AG04449 (cell line): ENCODE data around the gene LTBP2.
A peak's percentile ranks its signal among the peaks of the same experiment; 100 is the strongest.

Experiments used
- CTCF ChIA-PET: fragments of 350-600 bp; formaldehyde crosslinking; extraction: SDS; loops from one replicate; lab custom pipeline; 2021; ENCODE audit warnings: antibody characterized with exemption; lab: Yijun Ruan, JAX
- POLR2A ChIA-PET: fragments of 400-600, 350-600 bp; formaldehyde crosslinking; extraction: SDS; loops from one replicate; lab custom pipeline; 2020; ENCODE audit warnings: antibody characterized with exemption, inconsistent platforms; lab: Yijun Ruan, JAX
- DNase-seq: peaks from one replicate; pipeline ENCODE4 v3.0.0-alpha.2; 2010; ENCODE audit warnings: low read depth, low spot score
- H3K4me3 ChIP-seq: 2 replicates; pipeline ENCODE4 v1.5.1; 2011; ENCODE audit warnings: low read depth, mild to moderate bottlenecking, control low read depth, low read length
- TF ChIP-seq, protein P1 (sequence below): IDR thresholded peaks from one replicate; pipeline ENCODE4 v1.5.1; 2011; ENCODE audit warnings: mild to moderate bottlenecking, moderate library complexity, low read length, control low read depth, inconsistent platforms; ENCODE audit not compliant: insufficient read depth; ENCODE audit errors: missing control alignments

Gene LTBP2

DNA sequence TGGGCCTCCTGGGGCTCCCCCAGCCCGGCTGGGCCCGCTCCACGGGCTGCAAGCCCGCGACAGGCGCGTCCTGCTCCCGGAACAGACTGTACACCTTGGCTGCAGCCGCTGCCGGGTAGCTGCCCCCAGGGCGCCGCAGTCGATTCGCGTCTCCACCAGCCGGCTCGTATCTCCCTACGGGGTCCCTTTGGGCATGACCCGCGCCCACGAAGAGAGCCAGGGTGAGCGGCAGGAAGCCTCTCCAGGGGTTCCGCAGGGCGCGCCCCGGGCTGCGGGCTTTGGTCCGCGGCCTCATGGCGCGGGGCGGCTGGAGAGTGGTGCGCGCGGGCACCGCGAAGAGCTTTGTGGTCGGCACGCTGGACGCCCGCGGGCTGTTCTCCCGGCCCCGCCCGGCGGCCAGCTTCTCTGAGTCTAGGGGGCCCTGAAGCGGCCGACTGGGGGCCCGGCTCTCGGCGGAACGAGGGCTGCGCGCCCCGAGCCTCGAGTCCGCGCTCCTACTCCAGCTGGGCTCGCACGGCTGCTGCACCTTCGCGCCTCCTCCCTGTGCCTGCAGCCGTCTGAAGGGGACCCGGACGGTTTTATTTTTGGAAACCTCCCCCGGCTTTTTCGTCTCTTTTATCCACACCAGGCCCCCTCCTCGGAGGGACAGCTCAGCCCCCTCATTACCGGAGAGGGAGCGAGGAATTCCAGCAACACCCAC lies at the start of gene LTBP2:
Gene LTBP2, minus strand, starts transcription at position 588 of the 700 bp plus-strand sequence. Its CDS starts 293 bp downstream, at position 295.
- peak within 1 kb of the TSS; percentile 67 for H3K4me3 ChIP-seq
- ChIA-PET POLR2A (interaction anchor here (0.5 to 1.9 kb wide), 5 partner anchors 9 to 151 kb away, joined by 3 to 9 read pairs (median 3); partner anchors contain the start of gene YLPM1), CTCF (interaction anchor here (0.6 to 12.5 kb wide), 52 partner anchors 7 to 294 kb away, joined by 3 to 318 read pairs (median 4); partner anchors contain the start of genes AREL1, FCF1 and YLPM1)
- TF ChIP-seq, protein P1, sequence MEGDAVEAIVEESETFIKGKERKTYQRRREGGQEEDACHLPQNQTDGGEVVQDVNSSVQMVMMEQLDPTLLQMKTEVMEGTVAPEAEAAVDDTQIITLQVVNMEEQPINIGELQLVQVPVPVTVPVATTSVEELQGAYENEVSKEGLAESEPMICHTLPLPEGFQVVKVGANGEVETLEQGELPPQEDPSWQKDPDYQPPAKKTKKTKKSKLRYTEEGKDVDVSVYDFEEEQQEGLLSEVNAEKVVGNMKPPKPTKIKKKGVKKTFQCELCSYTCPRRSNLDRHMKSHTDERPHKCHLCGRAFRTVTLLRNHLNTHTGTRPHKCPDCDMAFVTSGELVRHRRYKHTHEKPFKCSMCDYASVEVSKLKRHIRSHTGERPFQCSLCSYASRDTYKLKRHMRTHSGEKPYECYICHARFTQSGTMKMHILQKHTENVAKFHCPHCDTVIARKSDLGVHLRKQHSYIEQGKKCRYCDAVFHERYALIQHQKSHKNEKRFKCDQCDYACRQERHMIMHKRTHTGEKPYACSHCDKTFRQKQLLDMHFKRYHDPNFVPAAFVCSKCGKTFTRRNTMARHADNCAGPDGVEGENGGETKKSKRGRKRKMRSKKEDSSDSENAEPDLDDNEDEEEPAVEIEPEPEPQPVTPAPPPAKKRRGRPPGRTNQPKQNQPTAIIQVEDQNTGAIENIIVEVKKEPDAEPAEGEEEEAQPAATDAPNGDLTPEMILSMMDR = no peak
- no peak for DNase-seq

DNA sequence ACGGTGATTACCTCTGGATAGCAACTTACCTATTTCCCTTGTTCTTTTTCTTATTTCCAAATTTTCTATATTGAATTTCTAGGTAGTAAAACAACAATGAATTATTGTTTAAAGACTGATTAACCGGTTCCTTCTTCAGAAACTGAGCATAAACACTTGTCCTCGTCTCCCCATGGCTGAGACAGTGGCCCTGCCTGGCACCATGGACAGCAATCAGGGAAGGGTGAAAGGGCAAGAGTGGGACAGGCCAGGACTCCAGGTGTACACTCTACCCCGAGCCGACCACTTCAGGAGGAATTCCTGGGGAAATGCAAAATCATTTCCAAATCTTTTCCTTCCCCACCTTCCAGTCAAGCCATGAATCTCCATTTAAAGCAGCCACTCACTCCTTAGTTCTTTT lies 48.8 kb upstream of the LTBP2 start:
- no peak overlapping the region for H3K4me3 ChIP-seq
- ChIA-PET POLR2A (no interaction called here), CTCF (interaction anchor here (1.0 to 3.9 kb wide), 3 partner anchors 10 to 48 kb away, joined by 3 to 20 read pairs (median 6); partner anchors contain the start of gene LTBP2)
- TF ChIP-seq, protein P1 = no peak
- no peak for DNase-seq

DNA sequence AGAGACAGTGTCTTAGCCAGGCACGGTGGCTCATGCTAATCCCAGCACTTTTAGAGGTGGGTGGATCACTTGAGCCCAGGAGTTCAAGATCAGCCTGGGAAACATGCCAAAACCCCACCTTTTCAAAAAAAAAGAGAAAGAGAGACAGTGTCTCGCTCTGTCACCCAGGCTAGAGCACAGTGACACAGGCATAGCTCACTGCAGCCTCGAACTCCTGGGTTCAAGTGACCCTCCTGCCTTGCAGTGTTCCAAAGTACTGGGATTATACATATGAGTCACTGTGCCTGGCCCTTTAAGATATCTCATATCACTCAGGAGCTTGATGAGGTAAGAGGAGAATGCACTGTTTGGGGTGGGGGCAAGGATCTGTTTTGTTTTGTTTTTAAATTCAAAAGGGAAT lies 48.1 kb upstream of the LTBP2 start:
- no peak for DNase-seq
- POLR2A ChIA-PET = no interaction called here
- CTCF ChIA-PET = interaction anchor here (1.0 to 2.6 kb wide), 2 partner anchors 11 to 41 kb away, joined by 3 to 6 read pairs; no protein-coding TSS in a partner anchor
- TF ChIP-seq, protein P1 = no peak
- H3K4me3 ChIP-seq = no peak overlapping the region

DNA sequence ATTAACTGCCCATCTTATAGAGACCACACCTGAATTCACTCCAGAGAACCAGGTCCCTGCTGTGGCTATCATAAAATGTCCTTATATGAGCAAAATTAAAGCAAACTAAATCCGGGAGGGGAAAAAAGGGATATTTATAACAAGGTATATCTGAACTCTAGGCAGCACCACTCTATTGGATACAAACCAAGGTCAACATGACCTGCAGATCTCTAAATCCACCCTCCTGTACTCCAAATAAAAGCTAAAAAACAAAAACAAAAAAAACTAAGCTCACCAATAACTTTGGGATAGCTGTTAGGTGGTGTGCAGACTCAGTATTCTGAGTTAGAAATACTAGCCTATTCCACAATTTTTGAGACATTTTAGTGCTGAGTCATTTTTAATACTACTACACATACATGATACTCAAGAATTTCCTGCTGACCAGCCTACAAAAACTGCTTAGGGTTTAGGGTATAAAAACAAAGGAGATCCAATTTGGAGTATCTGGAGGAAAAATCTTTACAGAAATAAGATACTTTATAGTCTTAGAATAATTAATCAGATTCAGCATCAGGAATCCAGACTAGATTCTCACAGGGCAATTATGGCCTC lies 46.6 kb upstream of the LTBP2 start:
- ChIA-PET POLR2A (interaction anchor here (0.6 to 1.0 kb wide), 5 partner anchors 9 to 87 kb away, joined by 3 to 4 read pairs (median 3); no protein-coding TSS in a partner anchor), CTCF (interaction anchor here (0.6 to 8.2 kb wide), 4 partner anchors 13 to 112 kb away, joined by 3 to 66 read pairs (median 4); partner anchors contain the start of gene LTBP2)
- DNase-seq = no peak
- H3K4me3 ChIP-seq = no peak overlapping the region
- TF ChIP-seq, protein P1 = no peak

DNA sequence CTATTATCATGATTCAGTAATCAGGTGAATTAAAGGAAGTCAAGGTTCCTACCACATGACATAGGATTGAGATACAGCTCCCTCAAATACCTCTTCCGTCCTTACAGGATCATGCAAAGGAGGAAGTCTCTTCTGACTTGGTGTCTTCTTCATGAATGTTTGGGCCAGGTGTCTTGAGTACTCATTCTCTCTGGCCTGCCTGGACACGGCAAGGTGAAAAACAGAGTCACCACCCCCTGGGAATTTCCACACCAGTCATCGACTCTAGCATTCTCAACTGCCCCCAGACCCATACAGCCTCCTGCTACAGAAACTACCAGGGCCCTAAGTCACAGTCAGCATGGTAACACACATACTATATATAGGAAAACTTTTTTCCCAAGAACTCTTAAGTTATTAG lies 44.9 kb upstream of the LTBP2 start:
- POLR2A ChIA-PET = interaction anchor here (0.9 to 1.6 kb wide), 2 partner anchors 10 to 40 kb away, joined by 3 to 5 read pairs; no protein-coding TSS in a partner anchor
- CTCF ChIA-PET = interaction anchor here (0.6 to 8.2 kb wide), 5 partner anchors 9 to 60 kb away, joined by 3 to 66 read pairs (median 3); partner anchors contain the start of gene LTBP2
- TF ChIP-seq, protein P1 = no peak
- no peak for DNase-seq
- H3K4me3 ChIP-seq = no peak overlapping the region
